Left ventricle myocardium inferior (tissue), 1 donor: Measurements from ENCODE around the gene ANKAR. TPM values are rescaled to one million over a fixed set of nuclear protein-coding genes. Genes with fewer than 3 reads are reported as not detected.

ENCODE experiments used
- DNase-seq: peaks from one replicate; pipeline ENCODE4 v3.0.0-alpha.2; 2020
- H3K27ac ChIP-seq: fragments of 200-600 bp; replicated peaks from 2 replicates; pipeline ENCODE4 v1.8.0; 2021
- H3K27me3 ChIP-seq: fragments of 200-600 bp; 2 replicates; pipeline ENCODE4 v1.8.0; 2021; ENCODE audit warnings: low read depth
- H3K36me3 ChIP-seq: fragments of 200-600 bp; 2 replicates; pipeline ENCODE4 v1.8.0; 2021
- H3K4me1 ChIP-seq: fragments of 200-600 bp; 2 replicates; pipeline ENCODE4 v1.8.0; 2021
- H3K4me3 ChIP-seq: fragments of 200-600 bp; 2 replicates; pipeline ENCODE4 v1.8.0; 2021; ENCODE audit warnings: mild to moderate bottlenecking, moderate library complexity
- H3K9me3 ChIP-seq: fragments of 200-600 bp; replicated peaks from 2 replicates; pipeline ENCODE4 v1.8.0; 2021
- CTCF ChIP-seq: fragments of 200-600 bp; IDR thresholded peaks from 2 replicates; pipeline ENCODE4 v1.8.0; 2021; ENCODE audit warnings: antibody characterized with exemption, mild to moderate bottlenecking, borderline replicate concordance
- intact Hi-C: fragments of 100-400 bp; cut with micrococcal nuclease; formaldehyde crosslinking; loops from one replicate; pipeline ENCODE4 v1.11.0; 2022
- total RNA-seq: library from RNA; stranded (reverse); fragmentation: NEBNext Ultra II Directional; extraction: Animal tissue kit (Norgen Biotek cat#: 25700); gene quantifications from one replicate; pipeline ENCODE4 v1.2.1, GENCODE V29; 2021
- donor health status: DM: no; HTN: yes; CAD: no; lungs with severe emphysema.

The ANKAR gene
- total RNA-seq, 1 donor from 2014 or later: 9.9 TPM

GRCh38 chr2:189629531-189630453 is 44.7 kb upstream of the ANKAR start:
- H3K4me3 ChIP-seq: no peak overlapping the region
- no peaks in the 10 kb centered on the region for H3K27me3 ChIP-seq
- no peak for TF ChIP-seq CTCF
- peak overlapping the region; percentile 48 for H3K27ac ChIP-seq
- no peaks in the 10 kb centered on the region for H3K36me3 ChIP-seq
- H3K4me1 ChIP-seq: peaks cover 4% of the 10 kb centered on the region
- DNase-seq: no peak
- no peaks in the 10 kb centered on the region for H3K9me3 ChIP-seq
- intact Hi-C loops: loop anchor here (10.0 kb wide), 1 partner anchor 165 kb away; no protein-coding TSS in a partner anchor

GRCh38 chr2:189631849-189632248 is 42.6 kb upstream of the ANKAR start:
- intact Hi-C loops: no loop called here
- no peak for TF ChIP-seq CTCF
- H3K27ac ChIP-seq: no peak overlapping the region

GRCh38 chr2:189633392-189633811 is 41.1 kb upstream of the ANKAR start:
- Histone ChIP-seq H3K4me1 (peaks cover 4% of the 10 kb centered on the region), H3K9me3 (no peaks in the 10 kb centered on the region), H3K27me3 (no peaks in the 10 kb centered on the region), H3K27ac (no peak overlapping the region), H3K4me3 (no peak overlapping the region), H3K36me3 (no peaks in the 10 kb centered on the region)
- no peak for DNase-seq
- peak; percentile 59 for TF ChIP-seq CTCF
- intact Hi-C loops: no loop called here

More at GRCh38 chr2:189631849-189632248, 42.6 kb upstream of the ANKAR start:
- no peaks in the 10 kb centered on the region for H3K27me3 ChIP-seq
- H3K4me3 ChIP-seq: no peak overlapping the region
- H3K36me3 ChIP-seq: no peaks in the 10 kb centered on the region
- no peaks in the 10 kb centered on the region for H3K9me3 ChIP-seq
- peaks cover 4% of the 10 kb centered on the region for H3K4me1 ChIP-seq
- DNase-seq: no peak

GRCh38 chr2:189635353-189635752 is 39.1 kb upstream of the ANKAR start:
- H3K9me3 ChIP-seq: no peaks in the 10 kb centered on the region
- no peaks in the 10 kb centered on the region for H3K4me1 ChIP-seq
- H3K27ac ChIP-seq: no peak overlapping the region
- H3K27me3 ChIP-seq: no peaks in the 10 kb centered on the region
- TF ChIP-seq CTCF: no peak
- no peak overlapping the region for H3K4me3 ChIP-seq
- no peaks in the 10 kb centered on the region for H3K36me3 ChIP-seq
- DNase-seq: no peak
- intact Hi-C loops: no loop called here

GRCh38 chr2:189638301-189639006 is 36.0 kb upstream of the ANKAR start:
- H3K27me3 ChIP-seq: no peaks in the 10 kb centered on the region
- no peak for TF ChIP-seq CTCF
- intact Hi-C loops: no loop called here
- DNase-seq: no peak
- no peaks in the 10 kb centered on the region for H3K36me3 ChIP-seq
- H3K9me3 ChIP-seq: no peaks in the 10 kb centered on the region
- H3K27ac ChIP-seq: no peak overlapping the region
- H3K4me1 ChIP-seq: no peaks in the 10 kb centered on the region
- no peak overlapping the region for H3K4me3 ChIP-seq
